ENCODE data around the gene SNX4. TPM values are rescaled to one million over a fixed set of nuclear protein-coding genes. Genes with fewer than 3 reads are reported as not detected.
"Not testable (repeated sequence)": the region's sequence is repeated elsewhere in the genome, so short reads cannot be mapped to it uniquely, and the experiment has no call there.

SNX4 gene
- total and polyA plus RNA-seq, 4 donors: 25.9 to 54.6 (median 35.2) TPM

DNA sequence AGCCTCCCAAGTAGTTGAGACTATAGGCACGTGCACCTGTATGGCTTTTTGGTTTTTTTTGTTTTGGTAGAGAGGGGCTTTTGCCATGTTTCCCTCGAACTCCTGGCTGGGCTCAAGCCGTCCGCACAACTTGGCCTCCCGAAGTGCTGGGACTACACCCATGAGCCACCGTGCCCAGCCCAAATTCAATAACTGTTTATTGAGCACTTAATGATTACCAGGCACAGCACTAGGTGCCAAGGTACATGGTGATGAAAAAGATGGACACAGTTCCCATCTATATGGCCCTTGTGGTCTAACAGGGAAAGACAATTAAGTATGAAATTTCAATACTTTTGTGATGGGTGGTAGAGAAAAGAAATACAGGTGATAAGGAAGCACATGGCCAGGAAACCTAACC is 109.1 kb downstream of the SNX4 start:
- 45% methylated on average over 6 of the region's 6 CpGs for WGBS
- TF ChIP-seq, protein P1, sequence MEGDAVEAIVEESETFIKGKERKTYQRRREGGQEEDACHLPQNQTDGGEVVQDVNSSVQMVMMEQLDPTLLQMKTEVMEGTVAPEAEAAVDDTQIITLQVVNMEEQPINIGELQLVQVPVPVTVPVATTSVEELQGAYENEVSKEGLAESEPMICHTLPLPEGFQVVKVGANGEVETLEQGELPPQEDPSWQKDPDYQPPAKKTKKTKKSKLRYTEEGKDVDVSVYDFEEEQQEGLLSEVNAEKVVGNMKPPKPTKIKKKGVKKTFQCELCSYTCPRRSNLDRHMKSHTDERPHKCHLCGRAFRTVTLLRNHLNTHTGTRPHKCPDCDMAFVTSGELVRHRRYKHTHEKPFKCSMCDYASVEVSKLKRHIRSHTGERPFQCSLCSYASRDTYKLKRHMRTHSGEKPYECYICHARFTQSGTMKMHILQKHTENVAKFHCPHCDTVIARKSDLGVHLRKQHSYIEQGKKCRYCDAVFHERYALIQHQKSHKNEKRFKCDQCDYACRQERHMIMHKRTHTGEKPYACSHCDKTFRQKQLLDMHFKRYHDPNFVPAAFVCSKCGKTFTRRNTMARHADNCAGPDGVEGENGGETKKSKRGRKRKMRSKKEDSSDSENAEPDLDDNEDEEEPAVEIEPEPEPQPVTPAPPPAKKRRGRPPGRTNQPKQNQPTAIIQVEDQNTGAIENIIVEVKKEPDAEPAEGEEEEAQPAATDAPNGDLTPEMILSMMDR (IDR thresholded peaks at IDR 0.05; ENCODE audit: low read depth, low read length, missing input control): no peak
- TF ChIP-seq GABPA (IDR thresholded peaks at IDR 0.05 in 1 of 2, conservative IDR thresholded peaks at IDR 0.05 in 1 of 2) (no peak), EGR1 (IDR thresholded peaks at IDR 0.05; ENCODE audit: low read depth in 2 of 2) (no peak), TAF1 (conservative IDR thresholded peaks at IDR 0.05) (no peak), FOXA1 (IDR thresholded peaks at IDR 0.05) (no peak), RAD21 (IDR thresholded peaks at IDR 0.05) (peak in 1 of 2 donors; percentile 43), FOXA2 (IDR thresholded peaks at IDR 0.05) (no peak)
- TF ChIP-seq, protein P2, sequence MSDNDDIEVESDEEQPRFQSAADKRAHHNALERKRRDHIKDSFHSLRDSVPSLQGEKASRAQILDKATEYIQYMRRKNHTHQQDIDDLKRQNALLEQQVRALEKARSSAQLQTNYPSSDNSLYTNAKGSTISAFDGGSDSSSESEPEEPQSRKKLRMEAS (IDR thresholded peaks at IDR 0.05): no peak
- Histone ChIP-seq H3K27me3 (ENCODE audit: control insufficient read depth in 4 of 4, insufficient read depth in 4 of 4, low read length in 3 of 4) (no peaks in the 10 kb centered on the region), H3K9ac (ENCODE audit: low read depth in 1 of 2, low read length in 2 of 2) (no peak overlapping the region), H3K4me3 (ENCODE audit: low read depth in 1 of 3, low read length in 3 of 3) (no peak overlapping the region), H3K4me1 (ENCODE audit: control insufficient read depth in 4 of 4, insufficient read depth in 4 of 4, low read length in 3 of 4) (peaks cover 0 to 4% (median 0%) of the 10 kb centered on the region in 4 donors), H3K9me3 (ENCODE audit: control insufficient read depth in 4 of 4, low read length in 3 of 4) (no peaks in the 10 kb centered on the region), H3K36me3 (ENCODE audit: control insufficient read depth in 4 of 4, insufficient read depth in 3 of 4, low read depth in 1 of 4, low read length in 3 of 4) (no peaks in the 10 kb centered on the region), H3K27ac (ENCODE audit: low read depth in 1 of 2, low read length in 2 of 2) (no peak overlapping the region)
- no peak for DNase-seq (ENCODE audit: low spot score)

DNA sequence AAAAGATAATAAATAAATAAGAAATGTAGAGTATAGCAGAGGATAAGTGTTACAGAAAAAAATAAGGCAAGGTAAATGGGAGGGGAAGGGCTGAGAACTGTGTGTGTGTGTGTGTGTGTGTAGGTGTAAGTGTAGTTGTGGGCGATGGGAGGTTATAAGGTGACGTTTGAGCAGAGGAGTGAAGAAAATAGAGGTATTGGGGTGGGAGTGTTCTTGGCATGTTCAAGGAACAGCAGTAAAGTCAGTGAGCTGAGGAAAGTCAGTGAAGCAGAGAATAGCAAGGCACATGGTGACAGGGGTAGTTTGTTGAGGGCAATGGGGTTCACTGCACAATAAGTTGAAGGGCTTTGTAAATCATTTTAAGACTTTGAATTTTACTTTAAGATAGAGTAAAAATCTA is 113.9 kb downstream of the SNX4 start:
- H3K4me1 ChIP-seq (ENCODE audit: control insufficient read depth in 4 of 4, insufficient read depth in 4 of 4, low read length in 3 of 4): peaks cover 0 to 3% (median 0%) of the 10 kb centered on the region in 4 donors
- H3K27ac ChIP-seq (ENCODE audit: low read depth in 1 of 2, low read length in 2 of 2): no peak overlapping the region
- 96% methylated on average over 2 of the region's 2 CpGs for WGBS

DNA sequence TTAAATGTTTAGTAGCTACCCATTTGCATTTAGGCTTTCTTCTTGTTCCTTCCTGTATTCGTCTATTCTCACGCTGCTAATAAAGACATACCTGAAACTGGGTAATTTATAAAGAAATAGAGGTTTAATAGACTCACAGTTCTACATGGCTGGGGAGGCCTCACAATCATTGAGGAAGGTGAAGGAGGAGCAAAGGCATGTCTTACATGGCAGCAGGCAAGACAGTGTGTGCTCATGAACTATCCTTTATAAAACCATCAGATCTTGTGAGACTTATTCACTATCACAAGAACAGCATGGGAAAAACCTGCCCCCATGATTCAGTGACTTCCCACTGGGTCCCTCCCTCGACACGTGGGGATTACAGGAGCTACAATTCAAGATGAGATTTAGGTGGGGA is 114.5 kb downstream of the SNX4 start:
- not testable (repeated sequence) for DNase-seq (ENCODE audit: low spot score); H3K36me3 ChIP-seq (ENCODE audit: control insufficient read depth in 4 of 4, insufficient read depth in 3 of 4, low read depth in 1 of 4, low read length in 3 of 4); H3K9me3 ChIP-seq (ENCODE audit: control insufficient read depth in 4 of 4, low read length in 3 of 4); H3K4me3 ChIP-seq (ENCODE audit: low read depth in 1 of 3, low read length in 3 of 3); H3K27ac ChIP-seq (ENCODE audit: low read depth in 1 of 2, low read length in 2 of 2); H3K9ac ChIP-seq (ENCODE audit: low read depth in 1 of 2, low read length in 2 of 2); H3K4me1 ChIP-seq (ENCODE audit: control insufficient read depth in 4 of 4, insufficient read depth in 4 of 4, low read length in 3 of 4); H3K27me3 ChIP-seq (ENCODE audit: control insufficient read depth in 4 of 4, insufficient read depth in 4 of 4, low read length in 3 of 4)
- 95% methylated on average over 4 of the region's 4 CpGs for WGBS

More for the DNA sequence above, 113.9 kb downstream of the SNX4 start:
- Histone ChIP-seq H3K9ac (ENCODE audit: low read depth in 1 of 2, low read length in 2 of 2) (no peak overlapping the region), H3K9me3 (ENCODE audit: control insufficient read depth in 4 of 4, low read length in 3 of 4) (no peaks in the 10 kb centered on the region), H3K36me3 (ENCODE audit: control insufficient read depth in 4 of 4, insufficient read depth in 3 of 4, low read depth in 1 of 4, low read length in 3 of 4) (no peaks in the 10 kb centered on the region), H3K4me3 (ENCODE audit: low read depth in 1 of 3, low read length in 3 of 3) (no peak overlapping the region), H3K27me3 (ENCODE audit: control insufficient read depth in 4 of 4, insufficient read depth in 4 of 4, low read length in 3 of 4) (no peaks in the 10 kb centered on the region)
- TF ChIP-seq FOXA2 (IDR thresholded peaks at IDR 0.05): no peak
- DNase-seq (ENCODE audit: low spot score): no peak

DNA sequence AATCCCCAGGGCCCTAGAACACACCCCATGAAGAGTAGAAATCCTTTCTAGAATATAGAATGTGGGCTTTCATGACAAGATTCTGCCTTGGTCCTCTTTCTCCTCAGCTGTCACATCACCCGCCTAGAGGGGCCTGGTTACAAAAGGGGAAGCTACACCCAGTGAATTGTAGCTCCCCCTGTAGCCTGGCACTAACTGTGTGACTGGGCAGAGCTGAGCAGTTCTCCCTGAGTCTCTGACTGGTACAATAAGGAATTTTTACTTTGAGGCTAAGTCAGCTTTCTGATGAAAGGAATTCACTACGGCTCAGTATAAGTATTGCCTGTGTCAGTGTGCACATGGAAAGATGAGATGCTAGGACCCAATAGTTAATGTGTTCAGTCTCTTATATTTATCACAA is 116.2 kb downstream of the SNX4 start:
- no peaks in the 10 kb centered on the region for H3K27me3 ChIP-seq (ENCODE audit: control insufficient read depth in 4 of 4, insufficient read depth in 4 of 4, low read length in 3 of 4)
- H3K4me3 ChIP-seq (ENCODE audit: low read depth in 1 of 3, low read length in 3 of 3): no peak overlapping the region
- no peaks in the 10 kb centered on the region for H3K9me3 ChIP-seq (ENCODE audit: control insufficient read depth in 4 of 4, low read length in 3 of 4)
- no peaks in the 10 kb centered on the region for H3K4me1 ChIP-seq (ENCODE audit: control insufficient read depth in 4 of 4, insufficient read depth in 4 of 4, low read length in 3 of 4)
- no peak for TF ChIP-seq HNF4G (IDR thresholded peaks at IDR 0.05)
- TF ChIP-seq JUND (IDR thresholded peaks at IDR 0.05): no peak
- TF ChIP-seq, protein P3, sequence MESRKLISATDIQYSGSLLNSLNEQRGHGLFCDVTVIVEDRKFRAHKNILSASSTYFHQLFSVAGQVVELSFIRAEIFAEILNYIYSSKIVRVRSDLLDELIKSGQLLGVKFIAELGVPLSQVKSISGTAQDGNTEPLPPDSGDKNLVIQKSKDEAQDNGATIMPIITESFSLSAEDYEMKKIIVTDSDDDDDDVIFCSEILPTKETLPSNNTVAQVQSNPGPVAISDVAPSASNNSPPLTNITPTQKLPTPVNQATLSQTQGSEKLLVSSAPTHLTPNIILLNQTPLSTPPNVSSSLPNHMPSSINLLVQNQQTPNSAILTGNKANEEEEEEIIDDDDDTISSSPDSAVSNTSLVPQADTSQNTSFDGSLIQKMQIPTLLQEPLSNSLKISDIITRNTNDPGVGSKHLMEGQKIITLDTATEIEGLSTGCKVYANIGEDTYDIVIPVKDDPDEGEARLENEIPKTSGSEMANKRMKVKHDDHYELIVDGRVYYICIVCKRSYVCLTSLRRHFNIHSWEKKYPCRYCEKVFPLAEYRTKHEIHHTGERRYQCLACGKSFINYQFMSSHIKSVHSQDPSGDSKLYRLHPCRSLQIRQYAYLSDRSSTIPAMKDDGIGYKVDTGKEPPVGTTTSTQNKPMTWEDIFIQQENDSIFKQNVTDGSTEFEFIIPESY (IDR thresholded peaks at IDR 0.05): no peak
- TF ChIP-seq SP1 (IDR thresholded peaks at IDR 0.05): no peak
- H3K9ac ChIP-seq (ENCODE audit: low read depth in 1 of 2, low read length in 2 of 2): no peak overlapping the region
- H3K36me3 ChIP-seq (ENCODE audit: control insufficient read depth in 4 of 4, insufficient read depth in 3 of 4, low read depth in 1 of 4, low read length in 3 of 4): no peaks in the 10 kb centered on the region
- H3K27ac ChIP-seq (ENCODE audit: low read depth in 1 of 2, low read length in 2 of 2): no peak overlapping the region
- WGBS: 93% methylated on average over 2 of the region's 2 CpGs
- DNase-seq (ENCODE audit: low spot score): no peak
